Activated CD8-positive, alpha-beta T cell treated with anti-CD3 and anti-CD28 coated beads for 36 hours (primary cell): ENCODE results near the gene GALNT17. TPM values are rescaled to one million over a fixed set of nuclear protein-coding genes. Genes with fewer than 3 reads are reported as not detected.

ENCODE experiments used
- ATAC-seq: fragments of 200-7000 bp; cut with Tn5 transposase; one replicate; pipeline ENCODE4 v1.10.0; 2021; ENCODE audit warnings: mild to moderate bottlenecking, moderate library complexity
- CTCF ChIA-PET: fragments of 350-600 bp; sonication (Branson Sonifier 250); formaldehyde crosslinking; loops from one replicate; lab custom pipeline; 2021; ENCODE audit warnings: antibody characterized with exemption; lab: Charles Lee
- POLR2A ChIA-PET: fragments of 350-600 bp; sonication (Branson Sonifier 250); formaldehyde crosslinking; loops from one replicate; lab custom pipeline; 2021; ENCODE audit warnings: antibody characterized with exemption; lab: Charles Lee
- DNase-seq: peaks from one replicate; pipeline ENCODE4 v3.0.0-alpha.2; 2020
- H3K27ac Mint-ChIP-seq: one replicate; pipeline ENCODE4 v1.8.0; 2021; ENCODE audit warnings: mild to moderate bottlenecking, mixed read lengths
- H3K27me3 Mint-ChIP-seq: one replicate; pipeline ENCODE4 v1.8.0; 2021; ENCODE audit warnings: mixed read lengths
- H3K36me3 Mint-ChIP-seq: one replicate; pipeline ENCODE4 v1.8.0; 2021; ENCODE audit warnings: low read depth, mixed read lengths
- H3K4me1 Mint-ChIP-seq: one replicate; pipeline ENCODE4 v1.8.0; 2021; ENCODE audit warnings: low read depth, mixed read lengths
- H3K4me3 Mint-ChIP-seq: one replicate; pipeline ENCODE4 v1.8.0; 2021; ENCODE audit warnings: mild to moderate bottlenecking, moderate library complexity, mixed read lengths
- H3K9me3 Mint-ChIP-seq: one replicate; pipeline ENCODE4 v1.8.0; 2021; ENCODE audit warnings: mixed read lengths
- CTCF ChIP-seq: fragments of 200-600 bp; IDR thresholded peaks from one replicate; pipeline ENCODE4 v1.8.0; 2022; ENCODE audit warnings: antibody characterized with exemption, mild to moderate bottlenecking
- intact Hi-C: fragments of 100-400 bp; cut with micrococcal nuclease; formaldehyde crosslinking; loops from one replicate; pipeline ENCODE4 v1.10.0; 2022
- total RNA-seq, 2 experiments: library from RNA; stranded (reverse); gene quantifications; one replicate each; pipeline ENCODE4 v1.2.3, GENCODE V29; 2021

GALNT17 gene
- total RNA-seq, 2 experiments from 2014 or later = not detected

- DNase-seq (no peak), ATAC-seq (no peak)
- no peaks in the 10 kb centered on the region for H3K36me3 Mint-ChIP-seq
- H3K4me1 Mint-ChIP-seq = no peaks in the 10 kb centered on the region
- no peak overlapping the region for H3K27ac Mint-ChIP-seq
- ChIA-PET POLR2A (no interaction called here), CTCF (no interaction called here)
- no peaks in the 10 kb centered on the region for H3K27me3 Mint-ChIP-seq
- intact Hi-C loops = no loop called here
- no peak for TF ChIP-seq CTCF
- peaks cover 10% of the 10 kb centered on the region for H3K9me3 Mint-ChIP-seq
- H3K4me3 Mint-ChIP-seq = no peak overlapping the region
Measured at GRCh38 chr7:71272509-71273490, 140.9 kb downstream of the GALNT17 start.

- no peaks in the 10 kb centered on the region for H3K4me1 Mint-ChIP-seq
Measured at GRCh38 chr7:71278257-71278656, 146.3 kb downstream of the GALNT17 start.

GRCh38 chr7:71281261-71281660 is 149.3 kb downstream of the GALNT17 start:
- ATAC-seq (no peak), DNase-seq (no peak)
- TF ChIP-seq CTCF = no peak
- no peak overlapping the region for H3K4me3 Mint-ChIP-seq
- intact Hi-C loops = no loop called here
- no peaks in the 10 kb centered on the region for H3K4me1 Mint-ChIP-seq
- ChIA-PET CTCF (no interaction called here), POLR2A (no interaction called here)
- no peaks in the 10 kb centered on the region for H3K27me3 Mint-ChIP-seq
- no peak overlapping the region for H3K27ac Mint-ChIP-seq
- H3K9me3 Mint-ChIP-seq = peaks cover 1% of the 10 kb centered on the region
- H3K36me3 Mint-ChIP-seq = no peaks in the 10 kb centered on the region

More at GRCh38 chr7:71278257-71278656, 146.3 kb downstream of the GALNT17 start:
- ChIA-PET POLR2A (interaction anchor here (0.6 kb wide), 1 partner anchor 34 kb away, joined by 3 read pairs; no protein-coding TSS in a partner anchor), CTCF (no interaction called here)
- intact Hi-C loops = no loop called here
- ATAC-seq = no peak
- no peak for TF ChIP-seq CTCF
- Mint-ChIP-seq H3K27me3 (no peaks in the 10 kb centered on the region), H3K36me3 (no peaks in the 10 kb centered on the region), H3K9me3 (peaks cover 1% of the 10 kb centered on the region), H3K27ac (no peak overlapping the region), H3K4me3 (no peak overlapping the region)
- DNase-seq = no peak

GRCh38 chr7:71283802-71284201 is 151.9 kb downstream of the GALNT17 start:
- no peak for ATAC-seq
- Mint-ChIP-seq H3K27me3 (no peaks in the 10 kb centered on the region), H3K36me3 (no peaks in the 10 kb centered on the region), H3K4me1 (no peaks in the 10 kb centered on the region), H3K27ac (no peak overlapping the region), H3K4me3 (no peak overlapping the region), H3K9me3 (peaks cover 1% of the 10 kb centered on the region)
- no peak for DNase-seq
- CTCF ChIA-PET = no interaction called here
- intact Hi-C loops = no loop called here
- no peak for TF ChIP-seq CTCF
- POLR2A ChIA-PET = no interaction called here

GRCh38 chr7:71285571-71286145 is 153.7 kb downstream of the GALNT17 start:
- Mint-ChIP-seq H3K9me3 (no peaks in the 10 kb centered on the region), H3K27ac (no peak overlapping the region), H3K27me3 (no peaks in the 10 kb centered on the region), H3K36me3 (no peaks in the 10 kb centered on the region), H3K4me3 (no peak overlapping the region), H3K4me1 (no peaks in the 10 kb centered on the region)
- no peak for TF ChIP-seq CTCF
- ATAC-seq (no peak), DNase-seq (no peak)
- ChIA-PET POLR2A (no interaction called here), CTCF (no interaction called here)
- intact Hi-C loops = no loop called here
